Activated CD8-positive, alpha-beta memory T cell treated with anti-CD3 and anti-CD28 coated beads, Interleukin-2, amount 50 U/mL, for 24 hours (primary cell): ENCODE data around the gene RAB12.

Source experiments
- DNase-seq: peaks from one replicate; pipeline ENCODE4 v3.0.0-alpha.2; 2020; ENCODE audit errors: extremely low read depth

The RAB12 gene

DNA sequence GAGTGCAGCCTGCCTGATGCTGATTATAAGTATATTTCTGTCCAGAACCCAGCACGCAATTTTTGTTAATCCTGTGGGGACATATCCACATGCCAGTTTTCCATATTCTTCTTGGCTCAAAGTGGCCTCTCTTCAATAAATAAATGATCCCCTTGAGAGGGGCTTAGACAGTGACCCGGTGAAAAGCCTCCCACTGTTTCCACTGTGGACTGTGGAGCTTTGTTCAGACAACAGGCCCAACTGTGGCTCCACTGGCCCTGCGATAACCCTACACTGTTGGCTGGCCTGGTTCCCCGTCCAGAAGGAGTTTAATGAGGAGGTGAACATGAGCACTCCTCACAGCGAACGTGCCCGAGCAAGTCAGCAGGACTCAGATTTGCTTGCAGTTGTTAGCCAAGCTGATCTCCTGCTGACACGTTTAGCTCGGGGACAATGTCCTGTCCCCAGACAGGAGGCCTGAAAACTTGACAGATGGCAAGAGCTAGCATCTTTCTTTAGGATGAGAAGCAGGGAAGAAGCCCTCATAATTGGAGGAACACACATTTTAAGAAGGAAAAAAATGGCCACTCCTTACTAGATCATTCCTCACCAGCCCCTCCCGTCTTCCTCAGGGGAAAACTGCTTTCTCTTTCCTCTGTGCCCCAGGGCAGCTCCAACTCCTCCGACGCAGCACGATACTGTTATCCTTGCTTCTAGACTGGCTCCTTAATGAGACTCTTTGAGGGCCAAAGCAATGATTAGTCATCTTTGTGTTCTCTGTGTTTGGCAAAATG is 76.1 kb downstream of the RAB12 start:
- no peak for DNase-seq

DNA sequence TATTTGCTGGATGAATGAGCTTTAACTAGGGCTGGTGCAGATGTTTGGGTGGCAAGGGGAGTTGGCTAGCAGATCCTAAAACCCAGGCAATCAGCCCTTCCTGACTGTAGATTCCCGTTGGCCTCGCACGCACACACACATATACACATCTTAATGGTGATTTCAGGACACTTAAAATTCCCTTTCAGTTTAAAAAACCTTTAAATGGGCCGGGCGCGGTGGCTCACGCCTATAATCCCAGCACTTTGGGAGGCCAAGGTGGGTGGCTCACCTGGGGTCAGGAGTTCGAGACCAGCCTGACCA is 76.6 kb downstream of the RAB12 start:
- no peak for DNase-seq

DNA sequence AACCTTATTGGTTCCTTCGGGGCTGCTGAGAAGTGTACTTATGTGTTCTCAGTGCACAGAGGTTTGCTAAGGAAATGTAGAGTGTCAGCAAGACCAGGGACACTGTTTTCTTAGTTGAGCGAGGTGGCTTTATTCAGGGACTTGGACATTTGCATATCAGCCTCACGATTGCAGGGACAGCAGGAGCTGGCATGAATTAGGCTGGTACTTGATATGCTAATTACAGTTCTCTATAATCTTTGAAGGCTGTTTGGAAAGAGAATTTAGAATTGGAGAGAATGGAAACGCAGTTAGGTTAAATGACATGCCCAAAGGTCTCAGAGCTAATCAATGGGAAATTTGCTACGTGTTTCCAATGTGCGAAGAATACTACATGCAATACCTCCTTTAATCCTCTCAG is 77.4 kb downstream of the RAB12 start:
- no peak for DNase-seq

DNA sequence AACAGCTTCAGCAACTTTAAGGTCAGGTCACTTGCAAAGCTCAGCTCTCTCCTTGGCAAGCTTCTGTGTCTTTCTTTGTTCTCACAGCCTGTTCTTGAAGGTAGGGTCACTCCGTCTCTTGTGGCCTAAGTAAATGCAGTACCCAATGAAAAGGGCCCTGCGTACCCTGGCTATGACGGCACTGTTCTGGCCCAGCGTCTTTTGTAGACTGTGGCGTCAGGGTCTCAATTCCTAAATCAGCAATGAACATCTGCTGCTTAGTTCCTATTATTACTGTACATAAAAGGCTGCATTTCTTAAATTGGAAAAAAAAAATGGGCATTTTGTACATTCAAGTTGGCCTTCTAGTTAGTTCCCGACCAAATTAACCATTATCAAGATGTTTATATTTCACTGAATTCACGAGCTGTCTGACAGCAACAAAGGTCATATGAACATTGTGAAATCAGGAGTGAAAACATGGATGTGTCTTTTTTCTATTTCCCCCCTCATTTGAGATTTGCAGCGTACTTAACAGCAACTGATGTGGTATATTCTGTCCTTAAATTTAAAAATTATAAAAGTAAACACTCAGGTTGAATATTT is 79.1 kb downstream of the RAB12 start:
- DNase-seq = no peak

DNA sequence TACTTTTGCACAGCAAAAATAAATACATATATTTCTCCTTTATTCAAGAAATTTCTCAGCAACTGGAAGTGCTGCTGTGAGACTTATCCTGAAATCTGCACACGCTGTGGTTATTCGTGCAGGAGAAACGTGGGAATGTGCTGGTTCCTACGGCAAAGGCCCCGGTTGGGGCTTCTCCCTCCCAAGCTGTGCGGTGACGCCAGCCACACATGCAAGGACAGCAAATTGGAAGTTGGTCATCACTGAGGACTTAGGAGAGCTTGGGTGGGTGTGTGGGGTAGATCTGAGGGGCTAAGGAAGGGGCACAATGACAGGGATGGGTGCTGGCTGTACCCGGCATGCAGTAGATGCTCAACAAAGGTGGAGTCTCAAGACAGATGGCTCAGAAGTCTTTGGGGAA is 79.6 kb downstream of the RAB12 start:
- no peak for DNase-seq
